GM12878 (cell line): ENCODE data around the gene AKT3. TPM values are rescaled to one million over a fixed set of nuclear protein-coding genes. Genes with fewer than 3 reads are reported as not detected.

Experiments used
- ATAC-seq: fragments of 200-7000 bp; cut with Tn5 transposase; 3 replicates; pipeline ENCODE4 v1.9.1; 2020; ENCODE audit warnings: mild to moderate bottlenecking, moderate library complexity
- BruUV-seq: library from RNA; stranded (reverse); fragments of 400-500 nt; replicated peaks from 2 replicates; lab custom pipeline; 2021; lab: Mats Ljungman, UMichigan
- CTCF ChIA-PET: fragments of 300-600 bp; sonication (Branson Sonifier 250); formaldehyde crosslinking; extraction: SDS; loops from one replicate; lab custom pipeline; 2021; ENCODE audit warnings: inconsistent platforms; lab: Yijun Ruan, JAX
- POLR2A ChIA-PET: fragments of 350-600 bp; formaldehyde crosslinking; extraction: SDS; loops from one replicate; lab custom pipeline; 2021; ENCODE audit warnings: inconsistent platforms; lab: Charles Lee
- RAD21 ChIA-PET: fragments of 300-600 bp; sonication (Branson Sonifier 250); formaldehyde crosslinking; loops from one replicate; lab custom pipeline; 2023; ENCODE audit warnings: antibody characterized with exemption; ENCODE audit not compliant: unreplicated experiment; lab: Charles Lee
- SMC1A ChIA-PET: fragments of 300-600 bp; sonication (Branson Sonifier 250); formaldehyde crosslinking; loops from one replicate; lab custom pipeline; 2023; ENCODE audit not compliant: unreplicated experiment, uncharacterized antibody; lab: Charles Lee
- DNase-seq: peaks from one replicate; pipeline ENCODE4 v3.0.0-alpha.2; 2011; ENCODE audit warnings: low read depth, low spot score
- FAIRE-seq: peaks from 3 replicates; lab custom pipeline; 2011; peaks lifted over from hg19 to GRCh38; lab: Jason Lieb, UNC
- H2AFZ ChIP-seq: 2 replicates; pipeline ENCODE4 v1.6.0; 2011; ENCODE audit warnings: low read depth, low read length, control low read depth; ENCODE audit not compliant: control insufficient read depth
- H3K27ac ChIP-seq: 2 replicates; pipeline ENCODE4 v1.5.1; 2011; ENCODE audit warnings: control low read depth; ENCODE audit not compliant: control insufficient read depth, insufficient read depth
- H3K27me3 ChIP-seq, 2 experiments: replicated peaks in 1 of 2; 2 replicates each; pipeline versions ENCODE4 v1.6.0 to v1.6.1; 2011; ENCODE audit warnings: low read length in 1 of 2; ENCODE audit not compliant: control insufficient read depth in 2 of 2, insufficient read depth in 2 of 2
- H3K36me3 ChIP-seq, 2 experiments: 2 replicates each; pipeline ENCODE4 v1.5.1; 2011; ENCODE audit warnings: low read length in 1 of 2; ENCODE audit not compliant: control insufficient read depth in 2 of 2, insufficient read depth in 2 of 2
- H3K4me1 ChIP-seq: 2 replicates; pipeline ENCODE4 v1.6.1; 2011; ENCODE audit warnings: mild to moderate bottlenecking, low read length, moderate library complexity, mixed read lengths; ENCODE audit not compliant: control insufficient read depth, insufficient read depth
- H3K4me2 ChIP-seq: 2 replicates; pipeline ENCODE4 v1.6.0; 2011; ENCODE audit warnings: control low read depth; ENCODE audit not compliant: control insufficient read depth, insufficient read depth
- H3K4me3 ChIP-seq: fragments of 200-600 bp; sonication (generic); 2 replicates; pipeline ENCODE4 v1.5.1; 2016
- H3K79me2 ChIP-seq: 2 replicates; pipeline ENCODE4 v1.6.0; 2011; ENCODE audit warnings: low read length; ENCODE audit not compliant: control insufficient read depth, insufficient read depth
- H3K9ac ChIP-seq: 2 replicates; pipeline ENCODE4 v1.8.0; 2011; ENCODE audit warnings: low read length, control low read depth, mixed read lengths; ENCODE audit not compliant: control insufficient read depth, insufficient read depth
- H3K9me3 ChIP-seq: replicated peaks from 3 replicates; pipeline ENCODE4 v1.5.1; 2011; ENCODE audit warnings: mild to moderate bottlenecking, low read length; ENCODE audit not compliant: control insufficient read depth, insufficient read depth
- H4K20me1 ChIP-seq: 2 replicates; pipeline ENCODE4 v1.6.0; 2011; ENCODE audit not compliant: control insufficient read depth, insufficient read depth
- CEBPZ ChIP-seq: fragments of 150-350 bp; IDR thresholded peaks from 2 replicates; pipeline ENCODE4 v1.6.1; 2016; ENCODE audit warnings: low read depth, low read length
- EGR1 ChIP-seq, 2 experiments: IDR thresholded peaks; 1 replicate in 1 of 2; 2 replicates in 1 of 2; pipeline ENCODE4 v1.6.1; 2011 to 2012; ENCODE audit warnings: low read depth in 2 of 2, low read length in 2 of 2, borderline replicate concordance in 1 of 2, mild to moderate bottlenecking in 1 of 2, moderate library complexity in 1 of 2
- FOXK2 ChIP-seq: fragments of 450-650 bp; IDR thresholded peaks from 2 replicates; pipeline ENCODE4 v1.6.1; 2017; ENCODE audit warnings: mild to moderate bottlenecking, moderate library complexity
- IKZF1 ChIP-seq: fragments of 450-650 bp; conservative IDR thresholded peaks from 2 replicates; pipeline ENCODE4 v1.6.1; 2017; ENCODE audit warnings: antibody characterized with exemption, mild to moderate bottlenecking
- MYC ChIP-seq: IDR thresholded peaks from 2 replicates; pipeline ENCODE4 v1.6.1; 2011; ENCODE audit warnings: mild to moderate bottlenecking, low read length, moderate library complexity, inconsistent platforms; ENCODE audit not compliant: insufficient read depth, insufficient replicate concordance, insufficient read length, severe bottlenecking
- NFIC ChIP-seq: IDR thresholded peaks from 2 replicates; pipeline ENCODE4 v1.6.1; 2012; ENCODE audit warnings: low read depth, mild to moderate bottlenecking, inconsistent platforms, low read length, moderate library complexity
- NKRF ChIP-seq: fragments of 450-650 bp; conservative IDR thresholded peaks from 2 replicates; pipeline ENCODE4 v1.6.1; 2017; ENCODE audit warnings: mild to moderate bottlenecking, moderate library complexity
- PKNOX1 ChIP-seq: fragments of 450-650 bp; IDR thresholded peaks from 2 replicates; pipeline ENCODE4 v1.6.1; 2016; ENCODE audit warnings: mild to moderate bottlenecking
- RAD51 ChIP-seq: fragments of 450-650 bp; IDR thresholded peaks from 2 replicates; pipeline ENCODE4 v1.6.1; 2016; ENCODE audit warnings: moderate library complexity, mild to moderate bottlenecking, inconsistent platforms
- TCF12 ChIP-seq: IDR thresholded peaks from 2 replicates; pipeline ENCODE4 v1.6.1; 2011; ENCODE audit warnings: low read depth, mild to moderate bottlenecking, low read length
- TCF7 ChIP-seq: IDR thresholded peaks from 2 replicates; pipeline ENCODE4 v1.6.1; 2014; ENCODE audit warnings: antibody characterized with exemption, borderline replicate concordance
- in situ Hi-C: fragments of 300-500 bp; cut with MboI; formaldehyde crosslinking; loops from 9 replicates; pipeline ENCODE4 v1.14.3; 2018; ENCODE audit warnings: mixed read lengths
- intact Hi-C: fragments of 100-400 bp; cut with micrococcal nuclease; formaldehyde crosslinking; loops from one replicate; pipeline ENCODE4 v1.14.2; 2022; ENCODE audit not compliant: unreplicated experiment
- polyA plus RNA-seq, 11 experiments: library from polyadenylated mRNA; depleted of rRNA in 4 of 11; unstranded in 6 of 11; stranded (reverse) in 5 of 11; fragments of >200 nt; fragmentation: Nextera tagmentation in 4 of 11; fragmentation: Illumina TruSeq in 1 of 11; extraction: Ambion mirVana in 4 of 11; extraction: Trizol in 1 of 11; gene quantifications; 1 replicate in 1 of 11; 2 replicates in 10 of 11; pipeline versions ENCODE4 v1.2.1 to v1.2.3, GENCODE V29; 2011 to 2016; ENCODE audit warnings: inconsistent platforms in 2 of 11, missing spikeins in 2 of 11, low read depth in 1 of 11
- total RNA-seq, 4 experiments: library from RNA; depleted of rRNA in 3 of 4; stranded (reverse); fragments of >200 nt in 3 of 4; fragmentation: Illumina TruSeq in 1 of 4; extraction: Trizol in 1 of 4; gene quantifications; 2 replicates each; pipeline versions ENCODE4 v1.2.1 to v1.2.3, GENCODE V29; 2013 to 2021
- TF ChIP-seq, protein P1 (sequence below): fragments of 450-650 bp; IDR thresholded peaks from 2 replicates; pipeline ENCODE4 v1.6.1; 2017; ENCODE audit warnings: mild to moderate bottlenecking, low read depth, inconsistent platforms; ENCODE audit not compliant: poor library complexity, severe bottlenecking
- TF ChIP-seq, protein P2 (sequence below): fragments of 450-650 bp; IDR thresholded peaks from 2 replicates; pipeline ENCODE4 v1.6.1; 2016; ENCODE audit warnings: mild to moderate bottlenecking

The AKT3 gene
- total and polyA plus RNA-seq, 10 of the 15 experiments (the other 5 are each of a cell fraction or from before 2014, with no cell fraction given): 0.03 to 0.56 (median 0.19) TPM

GRCh38 chr1:243758647-243759046 is 91.4 kb downstream of the AKT3 start (continued):
- TF ChIP-seq RAD51: no peak
- TF ChIP-seq TCF12: no peak
- TF ChIP-seq MYC: no peak

DNA sequence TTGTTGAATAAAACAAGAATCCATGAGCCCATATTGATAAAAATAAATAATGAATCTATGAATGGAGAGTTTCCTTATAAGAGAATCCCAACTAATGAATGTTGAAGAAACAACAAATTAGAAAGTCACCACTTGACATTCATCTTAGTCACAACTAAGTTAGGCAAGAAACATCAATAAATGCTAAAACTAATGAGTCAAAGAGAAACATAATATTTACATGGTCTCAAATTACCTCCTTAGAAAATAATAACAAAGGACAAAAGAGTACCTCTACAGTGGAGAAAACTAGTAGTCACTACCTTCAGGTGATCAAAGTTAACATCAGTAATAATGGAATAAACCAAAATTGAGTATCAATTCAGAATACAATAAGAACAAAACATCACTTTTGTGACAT is 93.5 kb downstream of the AKT3 start:
- Histone ChIP-seq H3K9me3 (no peaks in the 10 kb centered on the region), H2AFZ (no peak overlapping the region), H3K36me3 (no peaks in the 10 kb centered on the region; a peak in 1 of 4 replicates), H3K4me1 (no peaks in the 10 kb centered on the region), H3K27ac (no peak overlapping the region), H3K9ac (no peak overlapping the region), H3K4me2 (no peak overlapping the region), H3K27me3 (no peaks in the 10 kb centered on the region; a peak in 1 of 4 replicates), H4K20me1 (no peaks in the 10 kb centered on the region), H3K79me2 (no peaks in the 10 kb centered on the region), H3K4me3 (no peak overlapping the region)
- intact Hi-C loops: no loop called here
- DNase-seq (no peak), FAIRE-seq (peak; percentile 41), ATAC-seq (no peak)
- ChIA-PET CTCF (no interaction called here), RAD21 (no interaction called here), POLR2A (no interaction called here), SMC1A (interaction anchor here (1.5 kb wide), 1 partner anchor 413 kb away, joined by 4 read pairs; no protein-coding TSS in a partner anchor)
- in situ Hi-C loops: no loop called here
- BruUV-seq: no TSS peak
- TF ChIP-seq IKZF1 (no peak), FOXK2 (no peak), TCF7 (no peak), NKRF (no peak), CEBPZ (no peak), EGR1 (IDR thresholded peaks at IDR 0.05; ENCODE audit: borderline replicate concordance in 1 of 2, low read depth in 2 of 2, low read length in 2 of 2) (no peak), NFIC (no peak), PKNOX1 (no peak)
- TF ChIP-seq, protein P1, sequence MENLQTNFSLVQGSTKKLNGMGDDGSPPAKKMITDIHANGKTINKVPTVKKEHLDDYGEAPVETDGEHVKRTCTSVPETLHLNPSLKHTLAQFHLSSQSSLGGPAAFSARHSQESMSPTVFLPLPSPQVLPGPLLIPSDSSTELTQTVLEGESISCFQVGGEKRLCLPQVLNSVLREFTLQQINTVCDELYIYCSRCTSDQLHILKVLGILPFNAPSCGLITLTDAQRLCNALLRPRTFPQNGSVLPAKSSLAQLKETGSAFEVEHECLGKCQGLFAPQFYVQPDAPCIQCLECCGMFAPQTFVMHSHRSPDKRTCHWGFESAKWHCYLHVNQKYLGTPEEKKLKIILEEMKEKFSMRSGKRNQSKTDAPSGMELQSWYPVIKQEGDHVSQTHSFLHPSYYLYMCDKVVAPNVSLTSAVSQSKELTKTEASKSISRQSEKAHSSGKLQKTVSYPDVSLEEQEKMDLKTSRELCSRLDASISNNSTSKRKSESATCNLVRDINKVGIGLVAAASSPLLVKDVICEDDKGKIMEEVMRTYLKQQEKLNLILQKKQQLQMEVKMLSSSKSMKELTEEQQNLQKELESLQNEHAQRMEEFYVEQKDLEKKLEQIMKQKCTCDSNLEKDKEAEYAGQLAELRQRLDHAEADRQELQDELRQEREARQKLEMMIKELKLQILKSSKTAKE: no peak
- TF ChIP-seq, protein P2, sequence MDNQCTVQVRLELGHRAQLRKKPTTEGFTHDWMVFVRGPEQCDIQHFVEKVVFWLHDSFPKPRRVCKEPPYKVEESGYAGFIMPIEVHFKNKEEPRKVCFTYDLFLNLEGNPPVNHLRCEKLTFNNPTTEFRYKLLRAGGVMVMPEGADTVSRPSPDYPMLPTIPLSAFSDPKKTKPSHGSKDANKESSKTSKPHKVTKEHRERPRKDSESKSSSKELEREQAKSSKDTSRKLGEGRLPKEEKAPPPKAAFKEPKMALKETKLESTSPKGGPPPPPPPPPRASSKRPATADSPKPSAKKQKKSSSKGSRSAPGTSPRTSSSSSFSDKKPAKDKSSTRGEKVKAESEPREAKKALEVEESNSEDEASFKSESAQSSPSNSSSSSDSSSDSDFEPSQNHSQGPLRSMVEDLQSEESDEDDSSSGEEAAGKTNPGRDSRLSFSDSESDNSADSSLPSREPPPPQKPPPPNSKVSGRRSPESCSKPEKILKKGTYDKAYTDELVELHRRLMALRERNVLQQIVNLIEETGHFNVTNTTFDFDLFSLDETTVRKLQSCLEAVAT: no peak
